HepG2 (cell line): ENCODE results near the gene TBC1D20. TPM values are rescaled to one million over a fixed set of nuclear protein-coding genes. Genes with fewer than 3 reads are reported as not detected.

Source experiments
- ATAC-seq: fragments of 200-7000 bp; cut with Tn5 transposase; 3 replicates; pipeline ENCODE4 v1.9.1; 2020; ENCODE audit warnings: mild to moderate bottlenecking, moderate library complexity
- BruUV-seq: library from RNA; stranded (reverse); fragments of 400-500 nt; replicated peaks from 2 replicates; lab custom pipeline; 2021; lab: Mats Ljungman, UMichigan
- CTCF ChIA-PET: fragments of 300-600 bp; formaldehyde crosslinking; extraction: SDS; loops from one replicate; lab custom pipeline; 2021; ENCODE audit warnings: low total read pairs, inconsistent platforms, low intra/inter-chr PET ratio; lab: Yijun Ruan, JAX
- POLR2A ChIA-PET: fragments of 350-600 bp; sonication (Branson Sonifier 250); formaldehyde crosslinking; loops from one replicate; lab custom pipeline; 2020; ENCODE audit warnings: antibody characterized with exemption, inconsistent platforms; lab: Yijun Ruan, JAX
- DNase-seq: peaks from one replicate; pipeline ENCODE4 v3.0.0-alpha.2; 2015; ENCODE audit warnings: low spot score
- FAIRE-seq: peaks from 3 replicates; lab custom pipeline; 2011; peaks lifted over from hg19 to GRCh38; lab: Jason Lieb, UNC
- H2AFZ ChIP-seq: one replicate; pipeline ENCODE4 v1.6.1; 2011; ENCODE audit warnings: low read length, inconsistent platforms
- H3K27ac ChIP-seq: fragments of 300-600 bp; 3 replicates; pipeline ENCODE4 v1.8.0; 2011; ENCODE audit warnings: mixed run types, mild to moderate bottlenecking, mixed read lengths, low read length, inconsistent platforms; ENCODE audit not compliant: insufficient read depth; ENCODE audit errors: extremely low read length
- H3K27me3 ChIP-seq, 2 experiments: fragments of 200-600 bp in 1 of 2; 2 replicates in 1 of 2; 3 replicates in 1 of 2; pipeline versions ENCODE4 v1.6.0 to v1.8.0; 2011; ENCODE audit warnings: low read length in 2 of 2, mild to moderate bottlenecking in 2 of 2, moderate library complexity in 2 of 2, inconsistent platforms in 1 of 2; ENCODE audit not compliant: insufficient read depth in 2 of 2, control insufficient read depth in 1 of 2
- H3K36me3 ChIP-seq, 2 experiments: fragments of 200-600 bp in 1 of 2; replicated peaks in 1 of 2; 2 replicates in 1 of 2; 3 replicates in 1 of 2; pipeline versions ENCODE4 v1.5.1 to v1.8.0; 2011; ENCODE audit warnings: low read length in 2 of 2, inconsistent platforms in 1 of 2; ENCODE audit not compliant: insufficient read depth in 2 of 2, control insufficient read depth in 1 of 2
- H3K4me1 ChIP-seq: 2 replicates; pipeline ENCODE4 v1.5.1; 2012; ENCODE audit warnings: low read length, inconsistent platforms; ENCODE audit not compliant: insufficient read depth
- H3K4me2 ChIP-seq: 2 replicates; pipeline ENCODE4 v1.6.0; 2011; ENCODE audit warnings: low read depth, low read length, inconsistent platforms
- H3K4me3 ChIP-seq, 3 experiments: fragments of 200-600 bp in 1 of 3; sonication (generic), shearing (Covaris generic) in 1 of 3; replicated peaks in 1 of 3; 2 replicates each; pipeline ENCODE4 v1.5.1; 2011 to 2016; ENCODE audit warnings: low read length in 3 of 3, inconsistent platforms in 2 of 3, low read depth in 2 of 3, mild to moderate bottlenecking in 2 of 3, control low read depth in 1 of 3, mixed read lengths in 1 of 3; ENCODE audit not compliant: insufficient read depth in 1 of 3
- H3K79me2 ChIP-seq: one replicate; pipeline ENCODE4 v1.6.1; 2011; ENCODE audit warnings: low read length, inconsistent platforms; ENCODE audit not compliant: insufficient read depth
- H3K9ac ChIP-seq: 2 replicates; pipeline ENCODE4 v1.6.0; 2011; ENCODE audit warnings: mild to moderate bottlenecking, low read depth, low read length, inconsistent platforms; ENCODE audit not compliant: insufficient read depth
- H3K9me3 ChIP-seq: 2 replicates; pipeline ENCODE4 v1.5.1; 2012; ENCODE audit warnings: mild to moderate bottlenecking, low read length
- H4K20me1 ChIP-seq: 2 replicates; pipeline ENCODE4 v1.6.0; 2011; ENCODE audit warnings: inconsistent platforms, mild to moderate bottlenecking, low read length, moderate library complexity; ENCODE audit not compliant: insufficient read depth
- PHB2 ChIP-seq: fragments of 450-650 bp; IDR thresholded peaks from 2 replicates; pipeline ENCODE4 v1.6.1; 2018; ENCODE audit not compliant: partially characterized antibody
- SOX6 ChIP-seq, 2 experiments: fragments of 450-650 bp in 1 of 2; sonication (generic) in 1 of 2; formaldehyde crosslinking in 1 of 2; IDR thresholded peaks; 2 replicates each; pipeline versions ENCODE4 v1.4.0 to v1.6.1; 2017 to 2020; ENCODE audit warnings: antibody characterized with exemption in 1 of 2, mild to moderate bottlenecking in 1 of 2, missing genetic modification reagents in 1 of 2
- TEAD2 ChIP-seq: sonication (generic); formaldehyde crosslinking; IDR thresholded peaks from 2 replicates; pipeline ENCODE4 v1.9.0; 2021; ENCODE audit warnings: missing genetic modification reagents
- ZNF256 ChIP-seq: sonication (generic); formaldehyde crosslinking; conservative IDR thresholded peaks from 2 replicates; pipeline ENCODE4 v1.4.0; 2020; ENCODE audit warnings: missing genetic modification reagents
- ZNF547 ChIP-seq: sonication (generic); formaldehyde crosslinking; IDR thresholded peaks from 2 replicates; pipeline ENCODE4 v1.5.1; 2020; ENCODE audit warnings: mild to moderate bottlenecking, missing genetic modification reagents
- ZNF570 ChIP-seq: sonication (generic); formaldehyde crosslinking; IDR thresholded peaks from 2 replicates; pipeline ENCODE4 v1.4.0; 2020; ENCODE audit warnings: mild to moderate bottlenecking, missing genetic modification reagents, borderline replicate concordance
- ZNF746 ChIP-seq: sonication (generic); formaldehyde crosslinking; IDR thresholded peaks from 2 replicates; pipeline ENCODE4 v1.8.0; 2022; ENCODE audit warnings: mild to moderate bottlenecking, missing genetic modification reagents
- ZNF816 ChIP-seq: sonication (generic); formaldehyde crosslinking; IDR thresholded peaks from 2 replicates; pipeline ENCODE4 v1.8.0; 2022; ENCODE audit warnings: missing genetic modification reagents, mild to moderate bottlenecking, borderline replicate concordance
- WGBS: methylation state at CpG from one replicate; pipeline ENCODE4 v1.1.6; 2017; ENCODE audit warnings: low lambda C conversion rate; 5-methylcytosine and 5-hydroxymethylcytosine counted together
- in situ Hi-C: cut with HindIII; loops from 2 replicates; pipeline ENCODE4 v1.10.0; 2017; ENCODE audit warnings: low pct_unique_long_range_greater_than_20kb; ENCODE audit not compliant: extremely low pct_ligation_motif_present
- intact Hi-C: fragments of 100-400 bp; cut with micrococcal nuclease; formaldehyde crosslinking; loops from one replicate; pipeline ENCODE4 v1.10.0; 2022; ENCODE audit not compliant: unreplicated experiment
- polyA plus RNA-seq, 8 experiments: library from polyadenylated mRNA; depleted of rRNA in 3 of 8; stranded (reverse) in 7 of 8; unstranded in 1 of 8; fragments of >200 nt; fragmentation: Illumina TruSeq in 4 of 8; extraction: Trizol in 4 of 8; gene quantifications; 2 replicates each; pipeline versions ENCODE4 v1.2.1 to v1.2.3, GENCODE V29; 2011 to 2016; ENCODE audit warnings: low read depth in 4 of 8, missing spikeins in 1 of 8, mixed read lengths in 1 of 8; ENCODE audit not compliant: insufficient read depth in 1 of 8
- total RNA-seq, 5 experiments: library from RNA; depleted of rRNA; stranded (reverse); fragments of >200 nt; fragmentation: Illumina TruSeq; extraction: Trizol; gene quantifications; 2 replicates each; pipeline ENCODE4 v1.2.3, GENCODE V29; 2016; ENCODE audit warnings: low read depth in 1 of 5
- TF ChIP-seq, protein P1 (sequence below): sonication (generic); formaldehyde crosslinking; IDR thresholded peaks from 2 replicates; pipeline ENCODE4 v1.8.0; 2022; ENCODE audit warnings: mild to moderate bottlenecking, missing genetic modification reagents, moderate library complexity
- TF ChIP-seq, protein P2 (sequence below): sonication (generic); formaldehyde crosslinking; IDR thresholded peaks from 2 replicates; pipeline ENCODE4 v1.4.0; 2020; ENCODE audit warnings: missing genetic modification reagents, borderline replicate concordance

The TBC1D20 gene
- total and polyA plus RNA-seq, 2 of the 13 experiments (the other 11 are each of a cell fraction or from before 2014, with no cell fraction given) = 36.6 to 47.1 TPM

GRCh38 chr20:444117-444516 lies 18.2 kb downstream of the TBC1D20 start:
- Histone ChIP-seq H3K79me2 (peaks cover 17% of the 10 kb centered on the region), H4K20me1 (peaks cover 3% of the 10 kb centered on the region; the same call in 1 of the 2 replicates)
- TF ChIP-seq ZNF746 = no peak
- no peak for TF ChIP-seq SOX6 (IDR thresholded peaks at IDR 0.05)
- no peak for TF ChIP-seq SOX6 (CRISPR knock-in tag; IDR thresholded peaks at IDR 0.05)
- TF ChIP-seq ZNF570 (CRISPR knock-in tag) = no peak
- TF ChIP-seq PHB2 = no peak
- TF ChIP-seq, protein P1, sequence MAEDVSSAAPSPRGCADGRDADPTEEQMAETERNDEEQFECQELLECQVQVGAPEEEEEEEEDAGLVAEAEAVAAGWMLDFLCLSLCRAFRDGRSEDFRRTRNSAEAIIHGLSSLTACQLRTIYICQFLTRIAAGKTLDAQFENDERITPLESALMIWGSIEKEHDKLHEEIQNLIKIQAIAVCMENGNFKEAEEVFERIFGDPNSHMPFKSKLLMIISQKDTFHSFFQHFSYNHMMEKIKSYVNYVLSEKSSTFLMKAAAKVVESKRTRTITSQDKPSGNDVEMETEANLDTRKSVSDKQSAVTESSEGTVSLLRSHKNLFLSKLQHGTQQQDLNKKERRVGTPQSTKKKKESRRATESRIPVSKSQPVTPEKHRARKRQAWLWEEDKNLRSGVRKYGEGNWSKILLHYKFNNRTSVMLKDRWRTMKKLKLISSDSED (CRISPR knock-in tag) = no peak
- TF ChIP-seq ZNF547 (CRISPR knock-in tag) = no peak
- TF ChIP-seq TEAD2 (CRISPR knock-in tag) = no peak
- TF ChIP-seq ZNF816 (CRISPR knock-in tag) = no peak
- TF ChIP-seq ZNF256 (CRISPR knock-in tag) = no peak
- TF ChIP-seq, protein P2, sequence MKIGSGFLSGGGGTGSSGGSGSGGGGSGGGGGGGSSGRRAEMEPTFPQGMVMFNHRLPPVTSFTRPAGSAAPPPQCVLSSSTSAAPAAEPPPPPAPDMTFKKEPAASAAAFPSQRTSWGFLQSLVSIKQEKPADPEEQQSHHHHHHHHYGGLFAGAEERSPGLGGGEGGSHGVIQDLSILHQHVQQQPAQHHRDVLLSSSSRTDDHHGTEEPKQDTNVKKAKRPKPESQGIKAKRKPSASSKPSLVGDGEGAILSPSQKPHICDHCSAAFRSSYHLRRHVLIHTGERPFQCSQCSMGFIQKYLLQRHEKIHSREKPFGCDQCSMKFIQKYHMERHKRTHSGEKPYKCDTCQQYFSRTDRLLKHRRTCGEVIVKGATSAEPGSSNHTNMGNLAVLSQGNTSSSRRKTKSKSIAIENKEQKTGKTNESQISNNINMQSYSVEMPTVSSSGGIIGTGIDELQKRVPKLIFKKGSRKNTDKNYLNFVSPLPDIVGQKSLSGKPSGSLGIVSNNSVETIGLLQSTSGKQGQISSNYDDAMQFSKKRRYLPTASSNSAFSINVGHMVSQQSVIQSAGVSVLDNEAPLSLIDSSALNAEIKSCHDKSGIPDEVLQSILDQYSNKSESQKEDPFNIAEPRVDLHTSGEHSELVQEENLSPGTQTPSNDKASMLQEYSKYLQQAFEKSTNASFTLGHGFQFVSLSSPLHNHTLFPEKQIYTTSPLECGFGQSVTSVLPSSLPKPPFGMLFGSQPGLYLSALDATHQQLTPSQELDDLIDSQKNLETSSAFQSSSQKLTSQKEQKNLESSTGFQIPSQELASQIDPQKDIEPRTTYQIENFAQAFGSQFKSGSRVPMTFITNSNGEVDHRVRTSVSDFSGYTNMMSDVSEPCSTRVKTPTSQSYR (CRISPR knock-in tag) = no peak
- TF ChIP-seq, all 625 proteins: peak for 0
- in situ Hi-C loops (no loop called here), intact Hi-C loops (no loop called here)
- FAIRE-seq (no peak), DNase-seq (no peak), ATAC-seq (no peak)
- no peaks in the 10 kb centered on the region for H3K4me1 ChIP-seq
- no peak overlapping the region for H3K4me3 ChIP-seq
- BruUV-seq = TSS peak; percentile 41
- no peaks in the 10 kb centered on the region for H3K9me3 ChIP-seq
- no peak overlapping the region for H3K9ac ChIP-seq
- POLR2A ChIA-PET = no interaction called here
- 99% methylated on average over 3 of the region's 3 CpGs for WGBS
- no peak overlapping the region for H3K27ac ChIP-seq
- no peak overlapping the region for H2AFZ ChIP-seq
- CTCF ChIA-PET = no interaction called here
- H3K27me3 ChIP-seq = no peaks in the 10 kb centered on the region
- H3K4me2 ChIP-seq = no peak overlapping the region
- peaks cover 51 to 79% of the 10 kb centered on the region in 2 experiments for H3K36me3 ChIP-seq
